GM19324 (cell line): ENCODE data around the gene FLRT1.

Source experiments
- ATAC-seq: cut with Tn5 transposase; IDR thresholded peaks from one replicate; pipeline ENCODE4 v1.9.1; 2021; ENCODE audit warnings: mild to moderate bottlenecking, moderate library complexity; ENCODE audit not compliant: unreplicated experiment, low FRiP score

The FLRT1 gene

GRCh38 chr11:64064374-64065140 lies 28.8 kb downstream of the FLRT1 start:
- ATAC-seq = no peak

GRCh38 chr11:64065141-64065465 lies 29.4 kb downstream of the FLRT1 start:
- ATAC-seq = no peak

GRCh38 chr11:64065712-64066111 lies 30.0 kb downstream of the FLRT1 start:
- ATAC-seq = no peak

GRCh38 chr11:64067230-64067993 lies 31.7 kb downstream of the FLRT1 start:
- no peak for ATAC-seq

- ATAC-seq = no peak
Measured at GRCh38 chr11:64068705-64069400, 33.1 kb downstream of the FLRT1 start.

GRCh38 chr11:64069401-64070313 lies 33.9 kb downstream of the FLRT1 start:
- no peak for ATAC-seq

- no peak for ATAC-seq
Measured at GRCh38 chr11:64070314-64070681, 34.6 kb downstream of the FLRT1 start.

GRCh38 chr11:64071849-64072248 lies 36.1 kb downstream of the FLRT1 start:
- ATAC-seq = no peak

GRCh38 chr11:64072403-64072802 lies 36.7 kb downstream of the FLRT1 start:
- no peak for ATAC-seq

- no peak for ATAC-seq
Measured at GRCh38 chr11:64072871-64073270, 37.1 kb downstream of the FLRT1 start.

GRCh38 chr11:64073542-64073941 lies 37.8 kb downstream of the FLRT1 start:
- ATAC-seq = no peak

GRCh38 chr11:64074239-64074638 lies 38.5 kb downstream of the FLRT1 start:
- no peak for ATAC-seq

GRCh38 chr11:64076758-64077157 lies 41.0 kb downstream of the FLRT1 start:
- no peak for ATAC-seq

- ATAC-seq = no peak
Measured at GRCh38 chr11:64077607-64078006, 41.9 kb downstream of the FLRT1 start.

GRCh38 chr11:64078284-64078683 lies 42.6 kb downstream of the FLRT1 start:
- no peak for ATAC-seq

GRCh38 chr11:64078905-64079304 lies 43.2 kb downstream of the FLRT1 start:
- ATAC-seq = no peak

GRCh38 chr11:64080390-64080789 lies 44.7 kb downstream of the FLRT1 start:
- ATAC-seq = no peak

GRCh38 chr11:64081745-64082442 lies 46.2 kb downstream of the FLRT1 start:
- ATAC-seq = no peak

- ATAC-seq = no peak
Measured at GRCh38 chr11:64083398-64084080, 47.8 kb downstream of the FLRT1 start.
